GM13977 (cell line): ENCODE data around the gene ZFAND3.
A peak's percentile ranks its signal among the peaks of the same experiment; 100 is the strongest.

Experiments
- DNase-seq: peaks from one replicate; pipeline ENCODE4 v3.0.0; 2012; ENCODE audit warnings: low spot score
- in situ Hi-C: fragments of 300-500 bp; cut with MboI; formaldehyde crosslinking; loops from one replicate; pipeline ENCODE4 v1.12.0; 2022; ENCODE audit warnings: low sequenced_read_pairs, low pct_unique_long_range_greater_than_20kb, mixed read lengths, inconsistent platforms; ENCODE audit not compliant: unreplicated experiment
- TF ChIP-seq, protein P1 (sequence below): IDR thresholded peaks from 2 replicates; pipeline ENCODE4 v1.5.1; 2012; ENCODE audit warnings: mild to moderate bottlenecking, control low read depth; ENCODE audit not compliant: insufficient read depth; ENCODE audit errors: extremely low read depth, missing control alignments

The ZFAND3 gene

DNA sequence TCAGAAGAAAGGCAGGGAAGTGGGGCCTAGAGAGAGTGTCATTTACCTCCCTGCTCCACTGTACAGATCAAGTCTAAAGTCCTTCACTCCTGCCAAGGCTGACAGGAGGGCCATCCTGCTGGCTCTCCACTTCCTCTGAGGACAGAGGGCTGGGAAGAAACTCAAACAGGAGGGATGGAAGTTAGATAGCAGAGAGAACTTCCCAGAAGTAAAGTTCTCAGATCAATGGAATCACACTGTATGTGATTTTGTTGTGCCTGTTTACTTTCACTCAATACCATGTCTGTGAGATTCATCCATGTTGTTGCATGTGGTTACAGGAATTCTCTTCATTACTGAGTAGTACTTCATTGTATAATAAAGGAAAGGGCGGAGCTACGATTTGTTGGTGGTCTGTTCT is 32.3 kb upstream of the ZFAND3 start:
- TF ChIP-seq, protein P1, sequence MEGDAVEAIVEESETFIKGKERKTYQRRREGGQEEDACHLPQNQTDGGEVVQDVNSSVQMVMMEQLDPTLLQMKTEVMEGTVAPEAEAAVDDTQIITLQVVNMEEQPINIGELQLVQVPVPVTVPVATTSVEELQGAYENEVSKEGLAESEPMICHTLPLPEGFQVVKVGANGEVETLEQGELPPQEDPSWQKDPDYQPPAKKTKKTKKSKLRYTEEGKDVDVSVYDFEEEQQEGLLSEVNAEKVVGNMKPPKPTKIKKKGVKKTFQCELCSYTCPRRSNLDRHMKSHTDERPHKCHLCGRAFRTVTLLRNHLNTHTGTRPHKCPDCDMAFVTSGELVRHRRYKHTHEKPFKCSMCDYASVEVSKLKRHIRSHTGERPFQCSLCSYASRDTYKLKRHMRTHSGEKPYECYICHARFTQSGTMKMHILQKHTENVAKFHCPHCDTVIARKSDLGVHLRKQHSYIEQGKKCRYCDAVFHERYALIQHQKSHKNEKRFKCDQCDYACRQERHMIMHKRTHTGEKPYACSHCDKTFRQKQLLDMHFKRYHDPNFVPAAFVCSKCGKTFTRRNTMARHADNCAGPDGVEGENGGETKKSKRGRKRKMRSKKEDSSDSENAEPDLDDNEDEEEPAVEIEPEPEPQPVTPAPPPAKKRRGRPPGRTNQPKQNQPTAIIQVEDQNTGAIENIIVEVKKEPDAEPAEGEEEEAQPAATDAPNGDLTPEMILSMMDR, result no peak
- DNase-seq, result no peak
- in situ Hi-C loops, result no loop called here

DNA sequence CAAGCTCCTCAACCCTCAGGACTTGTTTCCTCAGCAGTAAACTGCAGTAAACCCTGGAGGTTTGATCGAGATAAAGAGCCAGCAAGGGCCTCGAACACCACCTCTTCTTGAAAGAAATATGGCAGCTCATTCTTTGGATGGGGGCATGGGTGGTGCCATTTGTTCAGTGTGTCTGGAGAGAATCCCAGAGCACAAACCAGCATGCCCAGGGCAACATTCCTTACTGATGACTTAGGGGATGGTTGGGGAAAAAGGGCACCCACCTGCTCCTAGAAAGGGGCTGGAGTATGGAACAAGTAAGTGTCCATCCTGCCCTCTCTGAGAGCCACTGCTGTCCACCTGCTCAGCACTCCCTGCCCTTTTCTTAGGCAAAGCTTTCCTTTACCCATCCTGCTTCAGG is 31.3 kb upstream of the ZFAND3 start:
- DNase-seq, result no peak
- in situ Hi-C loops, result no loop called here
- TF ChIP-seq, protein P1, result no peak

DNA sequence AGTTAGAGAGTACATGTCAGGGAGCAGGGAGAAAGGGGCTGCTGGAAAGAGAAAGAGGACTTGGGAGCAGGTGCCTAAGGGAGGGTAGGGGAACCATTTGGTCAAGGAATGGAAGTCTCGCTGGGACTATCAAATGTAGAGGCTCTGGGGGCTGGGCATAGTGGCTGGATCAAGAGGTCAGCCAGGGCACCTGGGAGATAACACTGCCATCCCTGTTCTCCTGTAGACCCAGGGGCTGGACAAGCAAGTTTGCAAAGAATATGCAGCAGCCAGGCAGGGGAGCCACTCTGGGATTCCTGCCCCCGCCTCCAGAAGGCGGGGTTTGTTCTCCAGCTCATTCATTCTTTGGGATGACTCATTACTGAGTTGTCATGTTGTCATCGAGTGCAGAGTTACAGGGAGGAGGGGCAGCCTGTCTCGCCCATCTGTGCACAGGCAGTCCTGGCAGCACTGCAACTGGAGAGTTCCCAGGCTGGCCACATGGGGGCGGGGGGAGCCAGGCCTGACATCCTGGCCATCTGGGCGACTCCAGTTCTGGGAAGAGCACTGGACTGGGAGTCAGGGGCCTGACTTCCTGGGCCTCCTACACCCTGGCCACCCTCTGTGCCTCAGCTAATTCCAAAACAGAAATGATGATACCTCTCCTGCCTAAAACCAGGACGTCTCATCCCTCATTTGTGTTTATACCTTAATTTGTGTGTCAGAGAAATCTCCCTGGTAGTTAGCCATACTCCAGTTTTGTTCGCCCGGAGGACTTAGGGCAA is 28.2 kb upstream of the ZFAND3 start:
- TF ChIP-seq, protein P1, result peak; percentile 91
- DNase-seq, result peak; percentile 85
- in situ Hi-C loops, result loop anchor here (10.0 kb wide), 1 partner anchor 223 kb away; no protein-coding TSS in a partner anchor

DNA sequence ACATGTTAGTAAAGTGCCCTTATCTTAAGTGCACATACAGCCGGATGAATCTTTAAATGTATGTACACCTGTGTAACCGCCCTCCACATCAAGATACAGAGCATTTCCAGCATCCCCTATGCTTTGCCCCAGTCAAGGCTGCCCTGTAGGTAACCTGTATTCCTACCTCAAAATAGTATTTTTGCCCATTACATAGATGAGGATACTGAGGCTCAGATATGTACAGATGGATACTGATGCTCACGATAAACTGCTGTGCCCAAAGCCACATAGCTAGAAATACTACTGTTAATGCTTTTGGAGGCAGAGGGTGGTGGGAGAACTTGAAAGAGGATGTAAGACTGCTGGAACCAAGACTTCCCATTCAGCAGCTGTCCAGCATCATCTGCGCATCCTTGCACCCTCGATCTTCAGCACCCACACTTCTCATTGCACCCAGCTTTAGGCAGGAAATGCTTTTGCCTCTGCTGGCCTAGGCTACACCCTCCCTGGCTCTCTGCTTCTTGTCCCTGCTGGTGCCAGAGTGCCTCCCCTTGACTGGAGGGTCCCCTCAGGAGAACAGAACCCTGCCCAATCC is 27.0 kb upstream of the ZFAND3 start:
- in situ Hi-C loops, result loop anchor here (10.0 kb wide), 1 partner anchor 222 kb away; no protein-coding TSS in a partner anchor
- TF ChIP-seq, protein P1, result no peak

DNA sequence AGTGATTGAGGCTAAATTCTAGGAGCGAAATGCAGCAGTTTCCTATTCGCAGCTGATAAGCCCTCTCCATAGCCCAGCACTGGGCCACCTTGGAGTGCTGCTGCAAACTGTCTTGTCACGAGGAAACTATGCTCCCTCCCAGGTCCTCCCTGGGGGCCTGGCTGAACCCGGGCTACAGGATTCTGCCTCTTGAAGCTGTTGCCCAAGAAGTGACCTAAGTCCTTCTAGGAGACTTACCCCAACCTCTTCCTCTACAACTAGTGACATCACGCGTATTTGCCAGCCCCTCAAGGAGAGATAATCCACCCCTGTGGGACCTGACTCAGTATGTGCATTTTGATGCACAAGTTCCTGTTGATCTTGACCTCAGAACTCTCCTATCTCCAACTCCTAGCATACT is 26.5 kb upstream of the ZFAND3 start:
- in situ Hi-C loops, result loop anchor here (10.0 kb wide), 1 partner anchor 222 kb away; no protein-coding TSS in a partner anchor
- no peak for DNase-seq
- TF ChIP-seq, protein P1, result no peak

More for the DNA sequence above, 27.0 kb upstream of the ZFAND3 start:
- DNase-seq, result no peak

DNA sequence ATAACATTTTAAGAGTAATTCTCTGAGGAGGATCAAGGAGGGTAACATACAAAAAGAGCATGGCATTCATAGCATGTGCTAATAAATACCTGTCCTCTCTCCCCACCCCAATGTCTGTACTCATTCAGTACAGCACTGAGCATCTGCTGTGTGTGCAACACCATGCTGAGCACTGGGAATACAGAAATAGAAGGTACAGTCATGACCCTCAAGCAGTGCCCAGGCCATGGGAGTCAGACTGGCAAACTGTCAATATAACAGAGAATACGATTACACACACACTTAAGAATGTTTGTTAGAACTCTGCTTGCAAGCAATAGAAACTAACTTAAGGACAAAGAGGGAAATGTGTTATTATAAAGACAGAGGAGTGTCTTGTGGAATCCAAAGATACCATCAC is 24.7 kb upstream of the ZFAND3 start:
- in situ Hi-C loops, result loop anchor here (10.0 kb wide), 1 partner anchor 220 kb away; no protein-coding TSS in a partner anchor
- DNase-seq, result no peak
- TF ChIP-seq, protein P1, result no peak
